ENCODE data around the gene CDK14.

GRCh38 chr7:90674625-90675024 lies 78.5 kb downstream of the CDK14 start:
- no peak for TF ChIP-seq CTCF (IDR thresholded peaks at IDR 0.05)
- no peak for TF ChIP-seq POLR2A (IDR thresholded peaks at IDR 0.05)
